Smooth muscle cell (in vitro differentiated cells): ENCODE measurements around the gene ITGA4. TPM values are rescaled to one million over a fixed set of nuclear protein-coding genes. Genes with fewer than 3 reads are reported as not detected.

Experiments used
- DNase-seq: peaks from one replicate; lab custom pipeline; 2025; ENCODE audit not compliant: unreplicated experiment; lab: John Stamatoyannopoulos, UW
- H2AFZ ChIP-seq: fragments of 200-600 bp; sonication (generic); 2 replicates; pipeline ENCODE4 v1.6.0; 2016; ENCODE audit warnings: antibody characterized with exemption, low read depth, mild to moderate bottlenecking
- H3F3A ChIP-seq: fragments of 200-600 bp; sonication (generic); 2 replicates; pipeline ENCODE4 v1.6.0; 2017; ENCODE audit warnings: antibody characterized with exemption, low read depth
- H3K27ac ChIP-seq: fragments of 200-600 bp; sonication (generic); 2 replicates; pipeline ENCODE4 v1.5.1; 2016; ENCODE audit warnings: low read depth, mild to moderate bottlenecking
- H3K27me3 ChIP-seq: fragments of 200-600 bp; sonication (generic); 2 replicates; pipeline ENCODE4 v1.6.1; 2016; ENCODE audit warnings: low read depth, mild to moderate bottlenecking
- H3K36me3 ChIP-seq: fragments of 200-600 bp; sonication (generic); 2 replicates; pipeline ENCODE4 v1.5.1; 2016; ENCODE audit warnings: low read depth
- H3K4me1 ChIP-seq: fragments of 200-600 bp; sonication (generic); 2 replicates; pipeline ENCODE4 v1.5.1; 2016; ENCODE audit warnings: low read depth
- H3K4me2 ChIP-seq: fragments of 200-600 bp; sonication (generic); 2 replicates; pipeline ENCODE4 v1.6.0; 2016; ENCODE audit warnings: mild to moderate bottlenecking
- H3K4me3 ChIP-seq: fragments of 200-600 bp; sonication (generic); 2 replicates; pipeline ENCODE4 v1.5.1; 2016; ENCODE audit warnings: mild to moderate bottlenecking
- H3K79me2 ChIP-seq: fragments of 200-600 bp; sonication (generic); 2 replicates; pipeline ENCODE4 v1.6.0; 2016; ENCODE audit warnings: low read depth, mild to moderate bottlenecking
- H3K9ac ChIP-seq: fragments of 200-600 bp; sonication (generic); 2 replicates; pipeline ENCODE4 v1.6.0; 2016; ENCODE audit warnings: low read depth
- H3K9me3 ChIP-seq: fragments of 200-600 bp; sonication (generic); replicated peaks from 2 replicates; pipeline ENCODE4 v1.5.1; 2016; ENCODE audit warnings: low read depth
- H4K20me1 ChIP-seq: fragments of 200-600 bp; sonication (generic); 2 replicates; pipeline ENCODE4 v1.6.0; 2016; ENCODE audit warnings: low read depth
- WGBS: methylation state at CpG from one replicate; pipeline ENCODE4 v1.1.7; 2016; ENCODE audit warnings: low lambda C conversion rate; 5-methylcytosine and 5-hydroxymethylcytosine counted together
- polyA plus RNA-seq: library from polyadenylated mRNA; unstranded; fragments of >200 nt; fragmentation: Nextera tagmentation; extraction: Ambion mirVana; gene quantifications from 2 replicates; pipeline ENCODE4 v1.2.1, GENCODE V29; 2016
- total RNA-seq: library from RNA; depleted of rRNA; stranded (reverse); fragments of >200 nt; gene quantifications from 2 replicates; pipeline ENCODE4 v1.2.3, GENCODE V29; 2014
- TF ChIP-seq, protein P1 (sequence below): fragments of 200-600 bp; sonication (generic); IDR thresholded peaks from 2 replicates; pipeline ENCODE4 v1.5.1; 2017; ENCODE audit warnings: borderline replicate concordance, mild to moderate bottlenecking, antibody characterized with exemption; ENCODE audit not compliant: insufficient read depth, poor library complexity, severe bottlenecking

The ITGA4 gene
- total and polyA plus RNA-seq, 2 experiments from 2014 or later, result 7.1 to 16.3 TPM

DNA sequence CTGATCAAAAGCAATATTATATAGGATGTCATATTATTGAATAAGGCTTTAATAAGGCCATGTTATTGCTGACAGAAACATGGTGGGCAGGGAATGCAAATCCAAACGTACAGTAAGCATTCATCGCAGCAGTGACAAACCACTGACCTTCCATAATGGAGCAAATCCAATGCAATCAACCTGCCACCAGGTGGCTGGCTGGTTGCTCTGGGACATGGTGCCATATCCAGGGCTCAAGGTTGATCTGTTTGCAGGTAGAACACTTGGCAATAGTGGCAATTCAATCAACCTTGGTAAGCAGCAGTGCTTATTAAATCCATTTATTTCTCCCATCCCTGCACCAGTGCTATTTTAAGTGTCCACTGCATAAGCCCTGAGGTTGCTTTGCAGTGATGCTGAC lies 124.3 kb downstream of the ITGA4 start:
- H3K27me3 ChIP-seq, result peaks cover 38% of the 10 kb centered on the region
- H3F3A ChIP-seq, result no peaks in the 10 kb centered on the region
- 69% methylated on average over 2 of the region's 2 CpGs for WGBS
- DNase-seq, result no peak
- no peak overlapping the region for H3K4me2 ChIP-seq
- H3K79me2 ChIP-seq, result no peaks in the 10 kb centered on the region
- no peak overlapping the region for H2AFZ ChIP-seq
- H3K9me3 ChIP-seq, result no peaks in the 10 kb centered on the region
- no peaks in the 10 kb centered on the region for H3K36me3 ChIP-seq
- H3K27ac ChIP-seq, result no peak overlapping the region
- no peaks in the 10 kb centered on the region for H3K4me1 ChIP-seq
- no peak overlapping the region for H3K4me3 ChIP-seq
- TF ChIP-seq, protein P1, sequence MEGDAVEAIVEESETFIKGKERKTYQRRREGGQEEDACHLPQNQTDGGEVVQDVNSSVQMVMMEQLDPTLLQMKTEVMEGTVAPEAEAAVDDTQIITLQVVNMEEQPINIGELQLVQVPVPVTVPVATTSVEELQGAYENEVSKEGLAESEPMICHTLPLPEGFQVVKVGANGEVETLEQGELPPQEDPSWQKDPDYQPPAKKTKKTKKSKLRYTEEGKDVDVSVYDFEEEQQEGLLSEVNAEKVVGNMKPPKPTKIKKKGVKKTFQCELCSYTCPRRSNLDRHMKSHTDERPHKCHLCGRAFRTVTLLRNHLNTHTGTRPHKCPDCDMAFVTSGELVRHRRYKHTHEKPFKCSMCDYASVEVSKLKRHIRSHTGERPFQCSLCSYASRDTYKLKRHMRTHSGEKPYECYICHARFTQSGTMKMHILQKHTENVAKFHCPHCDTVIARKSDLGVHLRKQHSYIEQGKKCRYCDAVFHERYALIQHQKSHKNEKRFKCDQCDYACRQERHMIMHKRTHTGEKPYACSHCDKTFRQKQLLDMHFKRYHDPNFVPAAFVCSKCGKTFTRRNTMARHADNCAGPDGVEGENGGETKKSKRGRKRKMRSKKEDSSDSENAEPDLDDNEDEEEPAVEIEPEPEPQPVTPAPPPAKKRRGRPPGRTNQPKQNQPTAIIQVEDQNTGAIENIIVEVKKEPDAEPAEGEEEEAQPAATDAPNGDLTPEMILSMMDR, result no peak
- no peak overlapping the region for H3K9ac ChIP-seq
- H4K20me1 ChIP-seq, result no peaks in the 10 kb centered on the region

DNA sequence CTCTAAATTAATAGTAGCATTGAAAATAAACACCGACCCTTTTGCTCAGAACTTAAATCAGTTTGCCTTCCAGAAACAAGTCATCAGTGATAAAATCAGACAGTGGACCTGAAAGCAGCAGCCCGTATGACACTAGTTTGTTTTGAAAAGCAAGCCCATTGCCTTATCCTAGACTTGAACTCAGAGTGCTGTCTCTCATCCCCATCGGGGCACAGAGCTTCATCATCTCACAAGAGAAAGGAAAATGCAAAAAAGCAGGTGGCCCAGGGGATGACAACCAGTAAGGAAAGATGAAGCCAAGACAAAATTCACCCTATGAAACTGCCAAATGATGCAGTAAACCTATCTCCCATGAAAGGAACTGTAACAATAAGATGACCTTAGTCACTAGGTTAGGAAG lies 128.5 kb downstream of the ITGA4 start:
- Histone ChIP-seq H3K4me3 (no peak overlapping the region), H3K4me1 (no peaks in the 10 kb centered on the region), H3K27me3 (peaks cover 28% of the 10 kb centered on the region), H2AFZ (no peak overlapping the region), H3K79me2 (no peaks in the 10 kb centered on the region), H3K27ac (no peak overlapping the region), H4K20me1 (no peaks in the 10 kb centered on the region), H3F3A (no peaks in the 10 kb centered on the region), H3K36me3 (no peaks in the 10 kb centered on the region), H3K9ac (no peak overlapping the region), H3K9me3 (no peaks in the 10 kb centered on the region), H3K4me2 (no peak overlapping the region)
- DNase-seq, result no peak
- TF ChIP-seq, protein P1, result no peak
- WGBS, result 75% methylated on average over 3 of the region's 3 CpGs

Other genes with a start within 250 kb of the ITGA4 start
- not detected in 2 replicates for gene CERKL, start 199.7 kb downstream of the ITGA4 start, total RNA-seq
- gene CERKL, start 199.7 kb downstream of the ITGA4 start, polyA plus RNA-seq, result 1.4 and 1.8 TPM in 2 replicates
- not detected in 2 replicates for gene NEUROD1, start 223.1 kb downstream of the ITGA4 start, total RNA-seq
- not detected in 2 replicates for gene NEUROD1, start 223.1 kb downstream of the ITGA4 start, polyA plus RNA-seq